ENCODE results near the gene ALOX5AP.

ALOX5AP gene

DNA sequence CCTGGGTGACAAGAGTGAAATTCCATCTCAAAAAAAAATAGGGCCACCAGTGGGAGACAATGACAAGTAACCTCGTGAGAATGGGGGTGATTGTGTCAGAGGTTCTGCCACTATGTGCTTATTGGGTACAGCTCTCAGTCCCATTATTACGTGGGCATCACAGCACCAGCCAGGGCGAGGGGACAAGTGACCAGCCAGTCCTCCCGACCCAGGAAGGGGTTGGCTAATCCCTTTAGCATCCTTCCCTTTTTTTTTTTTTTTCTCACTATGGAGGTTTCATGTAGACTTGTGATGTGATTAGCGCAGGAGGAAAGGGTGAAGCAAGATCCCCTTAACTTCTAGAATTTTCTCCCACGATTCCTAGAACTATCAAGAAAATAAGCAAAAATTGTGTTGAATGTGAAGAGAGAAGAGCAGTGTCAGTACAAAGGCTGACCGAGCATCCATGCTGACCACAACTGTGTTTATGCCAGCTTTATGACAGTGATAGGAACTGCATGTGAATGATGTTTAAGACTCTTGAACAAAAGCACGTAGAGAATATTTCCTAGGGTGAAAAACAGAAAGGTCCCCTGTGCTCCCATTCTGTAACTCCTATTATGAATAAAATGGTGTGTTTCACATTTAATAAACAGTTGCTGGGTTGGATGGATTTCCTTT is 50.0 kb downstream of the ALOX5AP start:
- no peak overlapping the region for H3K27ac Mint-ChIP-seq
- H3K9me3 Mint-ChIP-seq: peaks cover 10% of the 10 kb centered on the region
- H3K4me3 Mint-ChIP-seq: no peak overlapping the region
- H3K36me3 Mint-ChIP-seq (ENCODE audit: low read depth): peaks cover 18% of the 10 kb centered on the region
- peaks cover 7% of the 10 kb centered on the region for H3K4me1 Mint-ChIP-seq (ENCODE audit: low read depth)
- H3K27me3 Mint-ChIP-seq (ENCODE audit: low read depth): peaks cover 3% of the 10 kb centered on the region

DNA sequence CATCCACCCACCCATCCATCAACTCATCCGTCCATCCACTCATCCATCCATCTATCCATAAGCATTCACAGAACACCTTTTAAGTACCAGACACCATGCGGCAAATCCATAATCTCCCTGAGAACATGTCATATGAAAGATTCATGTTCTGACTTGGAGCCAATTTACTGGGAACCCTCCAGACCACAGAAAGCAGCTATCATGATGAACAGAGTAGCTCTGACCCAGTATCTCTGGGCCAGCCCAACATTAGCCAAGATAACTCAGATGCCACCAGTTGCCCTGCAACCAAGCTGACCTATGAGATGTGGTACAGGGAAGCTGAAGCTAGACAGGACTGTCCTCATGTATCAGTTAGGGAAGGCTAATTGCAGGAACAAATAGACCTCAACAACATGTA is 51.3 kb downstream of the ALOX5AP start:
- Mint-ChIP-seq H3K9me3 (peaks cover 4% of the 10 kb centered on the region), H3K4me1 (ENCODE audit: low read depth) (peaks cover 7% of the 10 kb centered on the region), H3K36me3 (ENCODE audit: low read depth) (peaks cover 12% of the 10 kb centered on the region), H3K27me3 (ENCODE audit: low read depth) (peaks cover 3% of the 10 kb centered on the region), H3K4me3 (no peak overlapping the region), H3K27ac (no peak overlapping the region)

DNA sequence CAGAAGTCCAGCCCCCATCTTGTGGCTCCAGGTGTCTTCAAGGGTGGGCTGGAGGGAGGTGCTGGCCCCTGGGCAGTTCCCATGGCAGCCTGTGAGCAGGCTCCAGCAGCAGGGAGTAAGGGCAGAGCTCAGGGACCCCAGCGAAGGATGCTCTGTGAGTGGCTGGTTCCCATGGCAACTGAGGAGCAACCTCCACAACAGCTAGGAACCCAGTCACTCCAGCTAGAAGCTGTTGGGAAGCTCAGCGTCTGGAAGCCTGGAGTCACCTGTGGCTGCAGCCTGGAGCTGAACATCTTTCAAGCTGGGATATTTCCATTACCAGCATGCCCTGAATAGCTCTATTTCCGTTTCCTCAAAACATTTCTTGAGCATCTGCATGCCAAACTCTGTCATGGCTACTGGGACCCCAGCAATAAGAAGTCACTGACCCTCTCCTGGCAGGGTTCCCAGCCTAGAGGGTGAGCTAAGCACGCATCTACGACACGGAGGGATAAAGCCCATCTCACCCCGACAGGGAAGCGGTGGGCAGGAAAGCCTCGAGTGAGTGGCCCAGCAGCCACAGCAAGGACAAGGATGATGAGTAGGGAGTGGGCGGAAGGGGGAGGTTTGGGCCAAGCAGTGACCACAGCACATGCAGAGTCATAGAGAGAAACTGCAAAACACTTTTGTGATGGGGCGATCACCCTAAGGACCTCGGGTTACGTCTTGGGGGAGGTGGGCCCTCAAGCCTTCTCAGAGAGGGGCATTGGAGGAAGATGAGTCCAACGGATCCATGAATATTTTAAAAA is 52.6 kb downstream of the ALOX5AP start:
- H3K4me3 Mint-ChIP-seq: no peak overlapping the region
- H3K27me3 Mint-ChIP-seq (ENCODE audit: low read depth): no peaks in the 10 kb centered on the region
- no peaks in the 10 kb centered on the region for H3K9me3 Mint-ChIP-seq
- peaks cover 8% of the 10 kb centered on the region for H3K36me3 Mint-ChIP-seq (ENCODE audit: low read depth)
- H3K4me1 Mint-ChIP-seq (ENCODE audit: low read depth): peaks cover 7% of the 10 kb centered on the region
- H3K27ac Mint-ChIP-seq: no peak overlapping the region

DNA sequence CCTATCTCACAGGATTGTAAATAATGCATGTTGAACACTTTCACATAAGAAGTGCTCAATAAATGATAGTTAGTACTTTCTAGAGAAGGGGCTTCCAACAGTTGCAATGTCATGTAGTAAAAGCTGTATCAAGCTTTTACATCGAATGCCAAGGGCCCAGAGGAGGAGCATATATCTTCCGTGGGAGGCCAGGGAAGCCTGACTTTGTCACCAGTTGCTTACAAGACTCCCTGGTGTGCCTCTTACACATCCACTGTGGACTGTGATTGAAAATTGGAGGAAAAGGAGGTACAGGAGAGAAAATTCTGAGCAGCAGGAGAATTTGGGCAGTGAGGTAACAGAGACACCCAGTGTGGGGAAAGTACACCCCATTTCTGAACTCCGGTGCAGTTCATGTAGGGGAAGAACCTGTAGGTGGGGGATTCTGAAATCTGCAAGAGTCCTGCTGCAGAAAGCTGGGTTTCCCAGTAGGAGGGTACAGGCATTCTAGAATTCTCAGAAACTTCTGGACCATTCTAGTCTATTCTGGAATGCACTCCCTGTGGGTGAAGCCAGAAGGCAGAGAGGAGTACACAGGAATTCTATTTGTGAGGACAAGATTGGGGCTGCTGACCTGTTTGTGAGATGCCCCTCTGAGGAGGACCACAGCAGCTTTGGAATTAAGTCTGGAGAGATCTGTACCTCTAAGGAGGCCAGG is 54.0 kb downstream of the ALOX5AP start:
- peaks cover 7% of the 10 kb centered on the region for H3K4me1 Mint-ChIP-seq (ENCODE audit: low read depth)
- H3K9me3 Mint-ChIP-seq: no peaks in the 10 kb centered on the region
- no peaks in the 10 kb centered on the region for H3K27me3 Mint-ChIP-seq (ENCODE audit: low read depth)
- H3K27ac Mint-ChIP-seq: no peak overlapping the region
- H3K36me3 Mint-ChIP-seq (ENCODE audit: low read depth): peaks cover 7% of the 10 kb centered on the region
- H3K4me3 Mint-ChIP-seq: no peak overlapping the region

DNA sequence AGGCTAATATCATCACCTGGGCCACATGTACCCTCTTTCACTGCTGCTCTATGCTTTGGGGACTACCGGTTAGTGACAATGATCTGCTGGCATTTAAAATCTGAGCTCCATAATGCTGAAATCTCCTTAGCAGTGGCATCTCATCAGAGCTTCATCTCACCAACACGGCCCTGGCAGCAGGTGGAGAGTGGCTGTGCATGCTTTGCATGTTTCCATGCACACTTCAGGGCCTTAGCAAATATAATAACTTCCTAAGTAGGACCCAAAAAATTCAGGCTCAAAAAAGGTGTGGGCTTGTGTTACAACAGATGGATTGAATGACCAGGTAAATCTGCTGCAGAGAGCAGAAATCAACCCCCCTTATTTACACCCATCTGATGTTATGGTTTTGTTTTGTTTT is 55.2 kb downstream of the ALOX5AP start:
- Mint-ChIP-seq H3K27me3 (ENCODE audit: low read depth) (no peaks in the 10 kb centered on the region), H3K27ac (no peak overlapping the region), H3K9me3 (no peaks in the 10 kb centered on the region), H3K4me1 (ENCODE audit: low read depth) (peaks cover 16% of the 10 kb centered on the region), H3K4me3 (no peak overlapping the region), H3K36me3 (ENCODE audit: low read depth) (peaks cover 7% of the 10 kb centered on the region)

DNA sequence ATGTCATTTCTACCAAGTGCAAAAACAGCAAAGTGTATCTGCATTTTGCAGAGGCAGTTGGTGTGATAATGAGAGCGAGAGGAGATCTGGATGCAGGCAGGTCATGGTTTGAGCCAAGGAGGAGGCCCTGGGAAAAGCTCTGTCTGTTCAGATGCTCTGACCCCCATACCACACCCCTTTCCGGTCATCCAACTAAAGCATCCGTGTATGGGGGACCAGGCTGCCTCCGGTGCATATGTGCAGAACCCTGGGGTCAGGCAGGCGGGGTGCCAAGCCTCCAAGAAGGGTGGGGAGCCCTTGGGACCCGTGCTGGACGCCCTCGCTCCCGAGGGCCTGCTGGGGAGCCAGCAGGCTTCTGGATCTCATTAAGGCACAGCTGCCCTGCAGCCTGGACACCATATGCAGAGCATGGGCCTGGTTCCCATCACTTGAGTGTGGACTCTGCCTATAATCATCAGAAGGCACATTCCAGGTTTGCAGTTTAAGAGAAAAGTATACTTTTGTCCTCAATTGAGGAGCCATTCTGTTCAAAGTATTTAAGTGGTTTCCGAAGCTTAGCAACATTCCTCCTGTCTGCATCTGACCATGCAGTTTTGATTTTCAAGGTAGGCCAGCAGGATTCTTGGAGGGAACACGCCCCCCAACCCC is 56.1 kb downstream of the ALOX5AP start:
- H3K27ac Mint-ChIP-seq: no peak overlapping the region
- H3K4me1 Mint-ChIP-seq (ENCODE audit: low read depth): peaks cover 25% of the 10 kb centered on the region
- peaks cover 7% of the 10 kb centered on the region for H3K36me3 Mint-ChIP-seq (ENCODE audit: low read depth)
- no peak overlapping the region for H3K4me3 Mint-ChIP-seq
- no peaks in the 10 kb centered on the region for H3K9me3 Mint-ChIP-seq
- no peaks in the 10 kb centered on the region for H3K27me3 Mint-ChIP-seq (ENCODE audit: low read depth)

DNA sequence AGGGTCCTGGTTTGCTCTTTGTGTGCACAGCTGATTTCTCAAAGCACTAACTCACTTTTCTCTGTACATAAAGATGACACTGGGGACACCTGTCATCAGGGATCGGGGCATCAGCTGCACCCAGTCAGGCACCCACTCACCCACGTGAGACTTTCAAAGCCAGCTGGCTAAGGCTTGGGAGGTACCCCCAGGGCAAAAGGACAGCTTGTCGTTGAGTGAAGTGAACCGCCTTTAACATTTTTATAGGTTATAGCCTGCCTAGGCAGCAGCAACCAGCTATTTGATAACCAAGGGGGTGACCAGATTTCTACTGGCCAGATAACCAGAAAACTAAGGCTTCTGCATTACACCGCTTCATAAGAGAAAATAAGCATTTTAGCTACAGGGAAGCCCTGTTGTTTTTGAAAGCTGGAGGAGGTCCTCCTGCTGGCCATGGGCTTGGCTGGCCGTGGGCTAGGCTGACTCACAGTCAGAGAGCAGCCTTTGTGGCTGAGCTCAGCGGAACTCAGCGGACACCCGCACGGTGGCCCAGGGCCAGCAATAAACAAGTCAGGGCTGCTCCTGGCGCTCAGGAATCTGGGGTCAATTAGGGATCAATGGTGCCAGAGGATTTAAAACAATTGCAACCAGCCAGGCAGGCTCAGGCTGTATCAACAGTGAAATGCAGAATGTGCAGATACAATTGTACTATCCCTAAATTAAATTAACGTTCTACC is 57.1 kb downstream of the ALOX5AP start:
- H3K4me3 Mint-ChIP-seq: no peak overlapping the region
- peaks cover 7% of the 10 kb centered on the region for H3K36me3 Mint-ChIP-seq (ENCODE audit: low read depth)
- H3K27me3 Mint-ChIP-seq (ENCODE audit: low read depth): no peaks in the 10 kb centered on the region
- H3K9me3 Mint-ChIP-seq: no peaks in the 10 kb centered on the region
- H3K27ac Mint-ChIP-seq: no peak overlapping the region
- H3K4me1 Mint-ChIP-seq (ENCODE audit: low read depth): peaks cover 33% of the 10 kb centered on the region

DNA sequence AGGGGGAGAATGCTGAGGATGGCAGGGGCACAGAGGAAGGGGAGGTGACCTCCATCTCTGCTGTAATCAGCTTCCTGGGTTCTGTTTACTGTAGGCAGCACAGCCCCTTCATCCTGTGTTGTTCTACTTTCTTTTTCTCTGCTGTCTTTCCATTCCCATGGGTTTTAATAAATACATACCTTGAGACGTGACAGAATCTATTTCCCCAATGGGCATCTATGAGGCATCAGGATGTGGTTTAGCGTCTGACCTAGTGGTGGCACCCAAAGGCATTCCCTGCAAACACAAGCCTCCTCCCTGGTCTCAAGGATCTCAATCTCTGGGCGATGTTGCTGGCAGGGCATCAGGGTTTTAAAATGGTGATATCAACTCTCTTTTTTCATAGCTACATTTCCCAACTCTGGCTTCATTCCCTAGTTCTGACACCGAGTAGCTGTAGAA is 60.8 kb downstream of the ALOX5AP start:
- no peaks in the 10 kb centered on the region for H3K27me3 Mint-ChIP-seq (ENCODE audit: low read depth)
- peaks cover 2% of the 10 kb centered on the region for H3K36me3 Mint-ChIP-seq (ENCODE audit: low read depth)
- H3K9me3 Mint-ChIP-seq: no peaks in the 10 kb centered on the region
- H3K4me1 Mint-ChIP-seq (ENCODE audit: low read depth): peaks cover 29% of the 10 kb centered on the region
- H3K4me3 Mint-ChIP-seq: peak overlapping the region; percentile 25
- peak overlapping the region; percentile 87 for H3K27ac Mint-ChIP-seq

DNA sequence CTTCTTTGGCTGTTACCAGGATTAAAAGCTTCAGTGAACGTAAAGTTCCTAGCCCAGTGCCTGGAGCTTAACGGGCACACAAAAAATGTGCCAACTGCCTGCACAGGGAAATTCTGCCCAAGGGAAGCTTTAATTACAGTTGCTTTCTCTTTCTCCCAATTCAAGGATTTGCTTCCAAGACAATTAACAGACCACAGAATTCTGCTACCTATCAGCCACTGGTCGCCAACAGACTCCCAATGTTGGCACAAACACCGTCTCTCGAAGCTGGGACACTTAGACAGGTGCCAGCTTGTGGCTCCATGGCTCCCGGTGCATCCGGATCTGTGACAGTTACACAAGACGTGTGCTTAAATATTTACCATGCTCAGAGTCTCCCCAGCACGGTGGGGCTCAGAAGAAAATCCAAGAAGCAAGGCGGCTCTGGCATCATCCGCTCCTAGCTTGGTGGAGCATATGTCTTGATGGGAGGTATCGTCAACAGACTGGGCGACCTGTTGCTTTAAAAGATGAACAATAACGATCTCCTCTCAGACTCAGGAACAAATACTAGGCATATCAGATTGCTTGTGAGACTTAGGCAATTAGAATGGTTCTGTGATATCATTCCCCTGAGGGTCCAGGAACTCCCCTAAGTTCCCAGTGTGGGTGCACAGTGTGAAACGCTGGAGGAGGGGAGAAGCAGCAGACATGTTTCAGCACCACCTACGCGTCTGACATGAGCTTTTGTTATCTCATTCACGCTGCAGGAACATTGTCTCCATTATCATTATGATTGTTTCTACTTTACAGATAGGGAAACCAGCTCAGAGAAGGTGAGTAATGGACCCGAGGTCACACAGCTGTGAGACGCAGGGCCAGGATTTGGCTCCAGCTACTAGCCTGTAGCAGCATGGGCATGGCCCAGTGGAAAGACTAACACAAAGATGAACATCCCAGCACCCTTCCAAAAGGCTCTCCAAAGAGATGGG is 61.6 kb downstream of the ALOX5AP start:
- no peaks in the 10 kb centered on the region for H3K27me3 Mint-ChIP-seq (ENCODE audit: low read depth)
- H3K4me1 Mint-ChIP-seq (ENCODE audit: low read depth): peaks cover 29% of the 10 kb centered on the region
- peak overlapping the region; percentile 87 for H3K27ac Mint-ChIP-seq
- H3K9me3 Mint-ChIP-seq: no peaks in the 10 kb centered on the region
- H3K36me3 Mint-ChIP-seq (ENCODE audit: low read depth): peaks cover 2% of the 10 kb centered on the region
- H3K4me3 Mint-ChIP-seq: no peak overlapping the region

DNA sequence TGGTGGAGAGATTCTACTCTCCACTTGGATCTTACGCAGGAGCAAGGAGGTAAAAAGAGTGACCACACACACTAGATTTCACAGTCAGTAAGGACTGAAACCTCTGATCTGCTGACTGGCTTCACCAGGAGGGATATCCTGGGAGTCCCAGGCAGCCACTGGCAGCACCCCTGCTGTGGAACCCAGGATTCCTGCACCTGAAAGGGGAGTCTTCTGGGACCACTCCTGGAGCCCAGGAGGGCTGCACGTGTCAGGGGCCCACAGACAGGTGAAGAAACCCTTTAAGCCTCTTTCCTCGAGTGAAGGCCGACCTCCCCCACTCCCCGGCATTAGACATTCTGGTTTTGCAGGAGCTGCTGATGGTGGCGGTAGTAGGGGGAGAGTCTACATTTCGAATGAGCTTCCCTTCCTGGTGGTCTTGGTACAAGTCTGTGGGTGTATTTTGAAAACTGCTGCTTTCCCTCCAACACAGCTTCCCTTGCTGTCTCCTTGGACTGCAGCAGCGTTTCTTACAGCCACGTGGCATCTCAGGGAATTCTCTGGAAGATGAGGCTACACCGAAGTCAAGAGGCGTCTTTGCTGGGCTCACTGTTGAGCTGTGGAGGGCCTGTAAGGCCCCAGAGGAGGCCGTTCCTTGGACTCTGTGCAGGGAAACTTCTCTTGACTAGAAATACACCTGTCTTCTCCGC is 62.6 kb downstream of the ALOX5AP start:
- no peak overlapping the region for H3K27ac Mint-ChIP-seq
- H3K4me1 Mint-ChIP-seq (ENCODE audit: low read depth): peaks cover 35% of the 10 kb centered on the region
- H3K27me3 Mint-ChIP-seq (ENCODE audit: low read depth): no peaks in the 10 kb centered on the region
- no peak overlapping the region for H3K4me3 Mint-ChIP-seq
- H3K36me3 Mint-ChIP-seq (ENCODE audit: low read depth): peaks cover 2% of the 10 kb centered on the region
- no peaks in the 10 kb centered on the region for H3K9me3 Mint-ChIP-seq

DNA sequence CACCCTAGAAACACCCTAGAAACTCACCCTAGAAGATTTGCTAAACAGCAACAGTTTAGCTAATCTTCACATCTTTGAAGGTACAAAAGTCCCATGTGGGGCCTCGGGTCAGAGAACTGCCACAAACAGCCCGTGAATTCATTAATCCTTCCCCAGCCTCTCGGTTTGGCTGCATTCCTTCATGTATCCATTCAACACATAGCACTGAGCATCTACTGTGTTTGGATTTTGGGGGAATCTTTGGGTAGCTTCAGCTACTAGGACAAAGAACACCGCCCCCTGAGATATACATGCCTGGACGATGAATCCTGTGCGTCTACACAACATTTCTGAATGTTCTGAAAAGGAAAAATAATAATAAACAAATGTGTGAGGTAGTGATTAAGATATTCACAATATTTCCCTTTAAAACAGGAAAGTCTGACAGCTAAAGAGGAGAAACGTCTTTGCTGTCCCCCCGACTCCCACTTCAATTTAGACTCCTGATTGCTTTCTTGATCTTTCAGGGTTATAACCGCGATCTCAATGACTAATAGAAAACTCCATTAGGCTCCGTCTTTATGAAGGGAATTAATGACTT is 63.5 kb downstream of the ALOX5AP start:
- Mint-ChIP-seq H3K4me1 (ENCODE audit: low read depth) (peaks cover 41% of the 10 kb centered on the region), H3K36me3 (ENCODE audit: low read depth) (no peaks in the 10 kb centered on the region), H3K27ac (no peak overlapping the region), H3K4me3 (no peak overlapping the region), H3K27me3 (ENCODE audit: low read depth) (no peaks in the 10 kb centered on the region), H3K9me3 (no peaks in the 10 kb centered on the region)

DNA sequence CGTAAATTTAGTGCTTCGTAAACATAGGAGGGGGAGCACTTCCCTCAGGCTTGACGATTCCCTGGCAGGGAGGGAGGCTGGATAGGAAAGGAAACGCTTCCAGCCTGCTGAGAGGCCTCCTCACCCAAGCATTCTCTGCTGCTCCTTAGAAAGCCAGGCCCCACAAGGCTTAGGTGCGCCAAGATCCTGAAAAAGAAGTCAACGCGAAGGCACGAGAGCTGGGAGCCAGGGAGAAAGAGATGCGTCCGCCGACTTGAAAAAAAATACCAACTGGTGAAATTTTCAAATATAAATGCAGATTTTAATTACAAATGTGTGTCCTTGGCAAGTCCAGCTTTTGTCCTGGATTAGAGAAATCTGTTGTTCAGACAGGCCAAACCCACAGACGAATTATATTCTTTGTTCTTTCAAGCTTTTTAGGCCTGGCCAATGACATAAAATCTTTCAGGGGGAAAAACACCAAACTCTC is 64.0 kb downstream of the ALOX5AP start:
- H3K36me3 Mint-ChIP-seq (ENCODE audit: low read depth): no peaks in the 10 kb centered on the region
- H3K27me3 Mint-ChIP-seq (ENCODE audit: low read depth): no peaks in the 10 kb centered on the region
- no peak overlapping the region for H3K27ac Mint-ChIP-seq
- H3K4me3 Mint-ChIP-seq: no peak overlapping the region
- no peaks in the 10 kb centered on the region for H3K9me3 Mint-ChIP-seq
- peaks cover 41% of the 10 kb centered on the region for H3K4me1 Mint-ChIP-seq (ENCODE audit: low read depth)
